Measurements from ENCODE around the gene DYNLRB2.

Gene DYNLRB2

DNA sequence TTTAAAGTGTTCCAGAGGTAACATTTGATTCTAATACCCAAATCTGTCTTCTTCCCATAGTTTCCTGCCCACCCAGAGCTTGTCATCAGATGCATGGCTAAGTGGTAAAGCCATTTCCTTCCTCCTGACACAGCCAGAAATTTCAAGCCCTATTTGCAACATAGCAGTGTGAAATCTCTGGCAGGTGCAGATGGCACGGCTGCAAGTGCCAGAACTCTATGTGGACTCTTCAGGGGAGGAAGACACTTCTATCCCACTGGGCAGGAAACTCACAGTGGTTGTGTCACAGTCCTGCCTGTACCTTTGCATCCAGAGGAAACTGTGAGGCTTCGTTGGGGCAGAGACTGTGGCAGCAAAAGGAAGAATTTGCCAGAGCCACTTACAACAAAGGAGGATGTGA is 13.2 kb downstream of the DYNLRB2 start:
- no peak for DNase-seq

DNA sequence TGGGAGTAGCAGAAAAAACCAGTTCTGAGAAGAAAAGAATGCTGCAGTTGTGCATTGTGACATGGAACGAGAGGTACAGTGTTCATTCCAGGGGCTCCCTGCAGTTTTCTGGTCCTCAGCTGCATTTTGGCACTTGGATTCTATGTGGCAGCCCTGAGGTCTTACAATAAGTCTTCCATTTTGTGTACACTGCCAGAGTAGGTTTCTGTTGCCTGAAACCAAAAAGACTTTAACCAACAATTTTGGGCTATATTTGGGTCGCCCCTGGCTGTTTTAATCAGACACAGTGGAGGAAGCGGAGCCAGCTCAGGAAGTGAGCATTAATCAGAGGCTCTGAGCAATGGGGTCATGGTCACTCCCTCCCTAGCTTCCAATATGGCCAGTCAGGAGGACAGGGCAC is 15.7 kb downstream of the DYNLRB2 start:
- no peak for DNase-seq

DNA sequence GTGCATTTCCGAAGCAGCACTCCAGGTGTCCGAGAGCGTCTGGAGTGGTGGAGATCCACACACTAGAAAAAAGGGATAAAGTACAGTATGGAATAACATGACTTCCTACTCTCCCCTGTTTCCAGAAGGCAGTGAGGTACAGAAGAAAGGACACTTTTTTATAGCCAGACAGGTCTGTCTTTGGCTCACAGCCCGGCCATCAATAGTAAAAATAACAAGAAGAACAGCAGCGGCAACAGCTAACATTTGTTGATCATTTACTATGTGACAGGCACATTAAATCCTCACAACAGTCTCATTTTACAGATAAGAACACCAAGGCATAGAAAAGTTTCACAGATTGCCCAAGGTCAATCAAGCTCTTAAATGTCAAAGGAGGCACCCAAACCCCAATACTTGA is 16.2 kb downstream of the DYNLRB2 start:
- DNase-seq: no peak

DNA sequence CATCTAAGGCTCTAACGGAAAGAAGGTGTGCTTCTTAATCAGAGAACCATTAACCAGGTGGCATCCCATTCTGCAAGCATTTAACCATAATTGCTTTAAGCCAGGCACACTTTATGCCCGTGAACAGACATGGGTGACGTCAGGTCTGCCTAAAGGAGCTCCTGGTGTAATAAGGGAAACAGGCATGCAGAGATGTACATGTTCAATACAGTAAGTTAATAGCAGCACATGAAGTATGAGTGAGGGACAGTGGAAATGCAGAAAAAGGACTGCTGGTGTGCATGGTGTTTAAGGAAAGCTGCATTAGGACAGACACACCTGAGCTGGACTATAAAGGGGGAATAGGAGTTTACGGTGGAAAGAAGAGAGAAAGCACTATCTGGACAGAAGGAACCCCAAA is 18.6 kb downstream of the DYNLRB2 start:
- no peak for DNase-seq

GRCh38 chr16:80563066-80563465 is 22.3 kb downstream of the DYNLRB2 start:
- no peak for DNase-seq

DNA sequence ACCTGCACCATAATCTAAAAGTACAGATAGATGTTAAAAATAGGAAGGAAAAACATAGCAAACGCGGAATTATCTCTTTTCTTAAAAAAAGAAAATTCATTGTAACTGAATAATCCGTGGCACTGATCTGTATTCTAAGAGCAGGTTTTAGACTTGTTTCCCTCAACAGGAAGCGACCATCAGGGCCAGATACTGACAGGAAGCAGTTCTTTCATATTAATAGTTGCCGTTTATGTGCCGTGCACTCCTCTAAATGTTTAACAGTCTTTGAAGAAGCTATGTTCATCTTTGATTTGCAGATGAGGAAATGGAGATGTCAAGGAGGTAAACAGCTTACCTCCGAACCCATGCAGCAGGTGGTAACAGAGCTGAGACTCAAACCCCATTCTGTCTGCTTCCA is 23.6 kb downstream of the DYNLRB2 start:
- DNase-seq: no peak

GRCh38 chr16:80569440-80570105 is 28.8 kb downstream of the DYNLRB2 start:
- no peak for DNase-seq

- no peak for DNase-seq
Measured at GRCh38 chr16:80570106-80570478, 29.3 kb downstream of the DYNLRB2 start.

- peak; percentile 8 for DNase-seq
Measured at GRCh38 chr16:80573700-80574120, 32.9 kb downstream of the DYNLRB2 start.

GRCh38 chr16:80576343-80576912 is 35.6 kb downstream of the DYNLRB2 start:
- no peak for DNase-seq

DNA sequence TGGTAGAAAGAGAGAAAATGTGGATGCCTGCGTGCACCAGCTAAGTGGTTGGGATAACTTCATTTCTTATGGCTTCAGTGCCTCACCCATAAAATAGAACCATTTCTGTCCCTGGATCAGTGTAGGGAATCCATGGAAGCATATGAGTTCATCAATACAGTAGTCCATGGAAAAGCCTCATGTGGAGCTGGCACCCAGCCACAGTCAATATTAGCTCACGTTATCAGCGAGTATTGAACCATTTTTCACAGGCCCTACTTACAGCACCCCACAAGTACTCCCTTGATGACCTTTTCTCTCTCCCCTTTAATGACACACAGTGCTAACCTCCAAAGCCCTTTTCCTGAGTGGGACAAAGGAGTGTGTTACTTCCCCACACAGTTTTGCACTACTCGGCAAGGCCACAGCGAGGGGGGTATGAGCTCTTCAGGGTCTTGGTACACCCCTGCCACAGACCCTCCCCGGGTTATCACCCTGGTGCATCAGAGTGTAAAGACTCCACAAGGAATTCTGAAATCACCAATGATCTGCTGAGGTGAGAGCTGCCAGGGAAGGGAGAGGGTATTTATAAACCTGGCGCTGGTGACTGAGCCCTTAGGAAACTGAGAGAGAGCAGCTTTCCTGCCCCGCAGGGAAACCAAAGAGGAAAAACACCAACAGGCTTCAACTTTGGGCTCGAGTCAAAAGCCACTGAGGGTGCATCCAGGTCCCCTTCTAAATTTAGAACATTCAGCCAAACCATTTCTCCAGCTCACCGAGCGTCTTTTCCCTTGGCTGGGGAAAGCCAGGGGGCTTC is 36.9 kb downstream of the DYNLRB2 start:
- no peak for DNase-seq

DNA sequence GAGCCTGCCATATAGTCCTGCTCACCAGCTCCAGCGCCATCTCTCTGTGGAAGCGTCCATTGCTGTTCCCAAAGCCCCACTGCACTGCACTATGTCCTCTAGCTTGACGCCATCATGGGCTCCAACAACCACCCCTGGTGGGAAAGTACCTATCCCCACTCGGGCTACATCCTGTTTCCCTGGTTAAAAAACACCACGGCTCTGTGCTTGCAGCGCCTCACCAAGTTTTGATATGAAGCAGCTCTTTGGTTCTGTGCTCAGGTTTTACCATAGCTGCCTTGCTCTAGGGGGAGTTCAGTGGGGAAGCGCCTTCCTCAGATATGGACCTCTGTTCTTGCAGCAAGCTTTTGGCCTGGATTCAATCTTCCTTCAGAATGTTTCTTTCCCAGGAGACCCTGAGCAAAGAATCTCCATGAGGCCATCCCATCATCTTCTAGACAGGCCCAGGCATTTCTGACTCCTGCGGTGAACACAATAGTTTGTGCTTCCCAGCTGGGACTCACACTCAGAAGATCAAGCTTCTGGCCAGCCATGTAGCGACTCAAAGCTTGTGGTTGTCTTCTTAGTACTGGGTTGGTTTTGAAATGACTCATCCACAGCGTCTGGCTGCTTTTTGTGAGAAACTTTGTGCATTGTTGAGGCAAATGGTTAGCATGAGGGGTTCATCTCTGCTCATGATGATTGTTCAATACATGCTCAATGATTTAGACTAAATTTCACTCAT is 39.5 kb downstream of the DYNLRB2 start:
- no peak for DNase-seq

DNA sequence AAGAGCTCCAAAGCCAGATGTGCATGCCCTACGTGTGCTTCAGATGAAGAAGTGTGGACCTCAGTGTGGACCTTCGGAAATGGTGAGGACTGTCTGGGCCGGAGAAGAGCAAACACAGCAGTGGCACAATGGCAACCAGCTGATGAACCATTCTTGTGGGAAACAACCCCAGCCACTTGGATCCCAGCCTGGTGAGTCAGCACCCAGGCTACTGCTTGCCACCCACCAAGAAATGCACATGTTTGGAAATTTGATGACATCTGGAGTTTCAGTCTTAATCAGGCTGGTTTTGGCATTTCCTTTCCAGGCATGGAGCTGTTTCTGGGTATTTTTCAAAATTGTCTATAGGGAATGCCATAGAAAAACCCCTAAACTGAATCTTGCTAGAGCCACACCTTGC is 42.7 kb downstream of the DYNLRB2 start:
- no peak for DNase-seq

- DNase-seq: no peak
Measured at GRCh38 chr16:80585764-80586163, 45.0 kb downstream of the DYNLRB2 start.

DNA sequence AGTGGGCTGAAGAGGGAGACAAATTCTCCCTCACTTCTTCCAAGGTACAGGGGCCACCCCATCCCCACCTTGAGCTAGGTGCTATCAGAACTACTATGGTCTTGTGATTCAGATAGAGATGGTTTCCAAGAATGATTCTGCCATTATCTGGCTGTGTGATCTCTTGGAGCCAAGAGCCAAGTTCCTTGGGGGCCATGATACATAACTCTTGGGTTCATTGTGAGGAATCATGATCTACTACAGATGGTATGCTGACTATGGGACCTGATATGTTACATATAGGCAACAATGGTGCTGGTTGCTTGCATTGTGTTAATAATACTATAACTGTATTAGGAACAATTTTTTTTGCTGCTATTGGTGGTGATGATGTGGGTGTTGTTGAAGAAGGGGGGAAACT is 45.7 kb downstream of the DYNLRB2 start:
- no peak for DNase-seq

GRCh38 chr16:80587071-80587470 is 46.3 kb downstream of the DYNLRB2 start:
- DNase-seq: no peak

GRCh38 chr16:80591071-80591915 is 50.5 kb downstream of the DYNLRB2 start:
- no peak for DNase-seq

DNA sequence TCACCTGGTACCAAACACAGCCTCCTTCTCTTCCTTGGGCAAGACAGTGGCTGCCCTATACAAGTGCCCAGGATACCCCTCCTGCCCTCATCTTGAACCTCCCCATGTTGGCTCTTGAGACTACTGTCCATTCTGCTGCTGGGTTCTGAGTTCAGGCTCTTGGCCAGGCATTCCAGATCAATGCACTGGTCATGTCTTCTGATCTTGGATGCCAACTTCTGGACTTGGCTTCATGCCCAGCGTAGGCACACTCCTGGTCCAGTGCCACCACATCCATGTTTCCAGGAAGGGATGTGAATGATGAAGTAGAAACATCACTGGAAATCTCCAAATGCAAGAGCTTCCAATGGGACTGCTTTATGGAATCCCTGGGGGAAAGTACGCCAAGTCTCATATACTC is 51.5 kb downstream of the DYNLRB2 start:
- DNase-seq: no peak

DNA sequence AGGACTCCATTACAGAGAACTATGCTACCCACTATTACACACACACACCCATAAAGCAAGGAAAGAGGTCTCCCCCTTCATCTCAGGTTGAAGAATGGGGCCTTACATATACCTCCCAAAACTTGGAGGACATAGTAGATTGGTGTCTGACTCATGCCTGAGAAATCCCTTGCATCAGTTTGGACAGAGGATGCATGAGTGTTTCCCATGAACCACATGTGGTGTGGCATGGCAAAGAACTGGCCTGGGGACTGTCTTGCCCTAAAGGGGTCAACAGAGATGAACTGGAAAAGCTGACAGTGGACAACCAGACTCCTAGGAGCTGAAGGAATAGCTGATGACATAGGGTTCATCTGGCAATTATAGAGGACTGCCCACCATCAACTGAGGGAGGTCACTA is 54.0 kb downstream of the DYNLRB2 start:
- DNase-seq: no peak

DNA sequence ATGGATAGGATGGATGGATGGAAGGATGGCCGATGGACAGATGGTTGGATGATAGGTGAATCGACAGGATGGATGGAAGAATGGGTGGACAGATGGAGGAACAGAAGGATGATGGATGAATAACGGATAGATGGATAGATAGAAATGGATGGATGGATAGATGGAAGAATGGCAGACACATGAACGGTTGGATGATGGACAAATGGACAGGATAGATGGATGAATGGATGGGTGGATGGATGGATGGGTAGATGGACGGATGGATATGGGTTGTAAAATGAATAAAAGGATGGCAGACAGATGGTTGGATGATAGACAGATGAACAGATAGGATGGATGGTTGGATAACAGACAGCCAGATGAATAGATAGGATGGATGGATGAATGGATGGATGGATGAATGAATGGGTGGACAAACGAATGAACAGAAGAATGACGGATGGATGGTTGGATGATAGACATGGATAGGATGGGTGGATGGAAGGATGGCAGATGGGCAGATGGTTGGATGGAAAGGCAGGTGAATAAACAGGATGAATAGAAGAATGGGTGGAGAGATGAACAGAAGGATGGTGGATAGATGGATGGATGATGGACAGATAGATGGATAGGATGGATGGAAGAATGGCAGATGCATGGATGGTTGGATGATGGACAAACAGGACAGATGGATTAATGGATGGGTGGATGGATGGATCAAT is 55.9 kb downstream of the DYNLRB2 start:
- no peak for DNase-seq

GRCh38 chr16:80599466-80599865 is 58.7 kb downstream of the DYNLRB2 start:
- no peak for DNase-seq
